GM19238 (cell line): ENCODE results near the gene LEF1.
"Not testable (repeated sequence)": the region's sequence is repeated elsewhere in the genome, so short reads cannot be mapped to it uniquely, and the experiment has no call there.

Source experiments
- DNase-seq: peaks from one replicate; pipeline ENCODE4 v3.0.0; 2011; ENCODE audit warnings: low spot score; ENCODE audit not compliant: insufficient read length

The LEF1 gene

GRCh38 chr4:108068442-108068841 is 100.3 kb downstream of the LEF1 start:
- DNase-seq = no peak

DNA sequence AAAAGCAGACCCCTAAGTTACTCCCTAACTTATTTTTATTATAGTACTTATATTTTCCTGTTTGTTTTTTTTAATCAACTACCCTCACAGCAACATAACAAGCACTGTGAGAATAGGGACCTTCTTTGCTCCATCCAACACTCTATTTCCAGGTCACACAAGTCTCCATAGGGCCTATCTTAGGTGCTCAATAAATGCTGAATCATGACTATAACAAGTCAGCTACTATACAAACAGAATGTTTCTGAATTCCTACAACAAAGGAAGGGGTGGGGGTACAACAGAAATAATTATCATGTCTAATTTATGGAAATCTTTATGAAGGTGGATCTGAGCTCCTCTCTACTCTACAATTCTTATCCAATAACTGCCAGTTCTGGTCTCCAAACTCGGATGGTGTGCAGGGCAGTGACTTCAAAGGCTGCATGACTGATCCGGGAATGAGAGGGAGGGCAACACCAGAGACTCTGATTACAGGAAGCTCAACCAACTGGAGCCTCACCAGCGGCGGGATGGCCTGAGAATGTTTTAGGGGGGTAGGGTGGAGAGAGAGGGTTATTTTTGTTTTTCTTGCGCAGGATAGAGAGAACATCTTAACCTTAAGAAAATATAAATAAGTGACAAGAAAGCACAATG is 107.9 kb downstream of the LEF1 start:
- DNase-seq = no peak

GRCh38 chr4:108060164-108060563 is 108.6 kb downstream of the LEF1 start:
- DNase-seq = no peak

GRCh38 chr4:108058685-108059440 is 109.9 kb downstream of the LEF1 start:
- DNase-seq = no peak

DNA sequence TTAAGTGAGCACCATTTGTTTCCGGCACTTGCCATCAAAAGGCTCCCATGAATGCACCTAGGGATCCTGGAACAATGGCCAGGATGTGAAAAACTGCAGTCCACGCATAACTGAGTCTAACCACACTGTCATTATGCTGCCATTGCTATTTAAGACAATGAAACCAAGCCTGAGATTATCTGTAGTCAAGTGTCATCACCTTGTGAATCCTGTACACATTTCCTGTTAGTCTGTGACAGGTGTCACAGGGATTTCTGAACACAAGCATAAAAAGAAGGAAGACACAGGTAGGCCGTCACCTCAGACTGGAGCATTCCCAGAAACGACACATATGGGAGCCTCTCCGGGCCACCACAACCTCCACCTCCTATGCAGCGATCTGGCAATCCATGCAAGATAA is 112.3 kb downstream of the LEF1 start:
- DNase-seq = no peak

- DNase-seq = no peak
Observed at GRCh38 chr4:108055787-108056186, 112.9 kb downstream of the LEF1 start.

DNA sequence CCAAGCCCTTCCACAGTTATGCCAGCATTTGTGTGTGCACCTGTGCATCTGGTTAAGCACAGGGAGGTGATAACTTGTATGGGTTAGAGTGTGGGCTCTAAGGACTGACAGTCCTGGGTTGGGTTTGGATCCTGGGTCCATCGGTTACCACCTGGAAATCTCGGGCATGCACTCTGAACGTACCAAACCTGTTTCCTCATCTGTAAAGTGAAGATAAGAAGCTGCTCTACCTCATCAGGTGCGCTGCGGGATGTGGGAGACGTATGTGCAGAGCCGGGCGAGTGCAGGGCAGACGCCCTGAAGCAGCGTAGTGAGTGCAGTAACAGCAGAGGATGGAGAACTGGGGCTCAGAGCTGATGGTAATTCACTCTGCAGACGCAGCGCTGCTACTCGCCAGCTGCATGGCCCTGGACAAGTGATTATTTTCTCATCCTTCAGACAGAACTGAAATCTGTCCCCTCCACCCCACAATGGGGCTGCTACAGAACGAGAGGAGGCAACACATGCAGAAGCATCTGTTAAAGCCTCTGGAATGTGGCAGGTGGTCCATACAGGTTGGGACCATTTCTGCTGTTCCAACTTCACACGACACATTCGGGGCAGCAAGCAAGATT is 114.6 kb downstream of the LEF1 start:
- no peak for DNase-seq

DNA sequence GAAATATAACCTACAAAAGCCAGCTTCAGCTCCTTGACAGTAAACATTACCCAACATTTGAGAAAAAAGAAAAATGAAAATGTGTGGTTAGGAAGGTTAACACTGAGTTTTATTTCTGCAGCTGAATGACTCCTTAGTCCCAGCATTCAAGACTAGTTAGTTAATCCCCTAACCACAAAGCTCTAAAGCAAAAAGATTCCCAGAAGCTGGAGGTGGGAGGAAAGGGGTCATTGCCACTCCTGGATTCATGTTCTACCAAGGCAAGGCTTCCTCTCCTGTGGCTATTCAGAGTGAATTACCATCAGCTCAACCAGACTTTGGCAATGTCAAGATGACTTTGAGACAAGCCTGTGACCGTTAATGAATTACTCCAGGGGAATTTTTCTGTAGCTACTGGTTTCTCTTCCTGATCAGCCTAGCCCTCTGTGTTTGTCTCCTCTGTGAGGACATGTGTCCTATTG is 115.5 kb downstream of the LEF1 start:
- DNase-seq = peak; percentile 44

DNA sequence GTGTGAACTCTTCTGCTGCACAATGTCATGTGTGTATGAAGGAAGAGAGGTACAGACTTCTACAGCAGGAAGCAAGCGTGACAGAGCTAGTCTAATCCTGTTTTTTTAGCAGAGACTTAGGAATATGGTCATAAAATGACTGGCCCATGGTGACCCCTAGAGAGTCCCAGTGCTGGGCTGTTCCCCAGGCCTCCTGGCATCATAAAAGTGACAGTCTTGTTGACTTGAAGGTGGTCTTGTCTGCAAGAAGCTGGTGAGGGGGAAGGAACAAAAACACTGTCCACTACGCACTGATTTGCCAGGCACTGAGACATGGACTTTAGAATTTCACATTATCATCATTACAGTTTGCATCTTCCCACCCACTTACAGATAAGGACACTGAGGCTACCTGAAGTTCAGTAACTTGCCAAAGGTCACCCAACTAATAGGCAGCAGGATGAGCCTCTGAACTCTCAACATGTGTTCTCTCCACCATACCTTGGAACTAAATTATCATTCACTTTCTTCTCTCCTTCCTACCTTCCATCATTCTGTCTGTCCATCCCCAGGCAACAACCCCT is 116.1 kb downstream of the LEF1 start:
- no peak for DNase-seq

GRCh38 chr4:108051343-108051742 is 117.4 kb downstream of the LEF1 start:
- DNase-seq = no peak

- DNase-seq = not testable (repeated sequence)
Observed at GRCh38 chr4:108050166-108051111, 118.3 kb downstream of the LEF1 start.

- DNase-seq = no peak
Observed at GRCh38 chr4:108049406-108049805, 119.3 kb downstream of the LEF1 start.

DNA sequence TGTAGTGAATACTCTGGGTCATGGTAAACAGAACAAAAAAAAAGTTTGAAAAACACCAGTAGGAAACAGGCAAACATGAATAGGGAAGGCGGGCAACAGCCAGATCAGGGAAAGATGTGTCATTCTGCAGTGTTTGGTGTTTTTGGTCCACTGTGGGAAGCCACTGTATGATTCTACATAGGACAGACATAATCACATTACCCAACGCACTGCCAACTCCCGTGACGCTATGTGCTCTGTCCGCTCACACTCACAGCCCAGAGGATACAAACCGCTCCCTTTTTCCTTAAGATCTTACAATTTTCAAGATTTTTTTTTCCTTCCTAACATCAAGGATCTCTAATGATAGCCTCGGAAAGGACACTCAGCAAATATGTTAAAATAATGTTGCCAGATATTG is 119.7 kb downstream of the LEF1 start:
- DNase-seq = no peak

DNA sequence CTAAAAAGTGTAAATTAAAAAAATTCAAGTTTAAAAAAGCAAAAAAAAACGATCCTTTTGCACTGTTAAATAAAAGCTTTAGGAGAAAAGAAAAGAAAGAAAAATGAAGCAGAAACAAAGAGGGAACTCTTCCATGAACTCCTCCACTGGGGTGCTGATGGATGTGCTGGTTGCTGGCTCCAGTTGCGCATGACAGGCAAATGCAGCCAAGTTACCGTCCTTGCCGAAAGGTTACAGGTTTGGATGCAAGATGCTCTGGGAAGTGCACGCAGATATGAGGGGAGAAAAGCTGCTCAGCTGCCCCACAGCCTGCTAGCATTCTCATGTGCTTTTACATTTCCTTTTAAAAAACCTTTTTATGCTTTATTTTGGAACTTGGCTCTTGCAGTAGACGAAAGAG is 120.6 kb downstream of the LEF1 start:
- DNase-seq = no peak

DNA sequence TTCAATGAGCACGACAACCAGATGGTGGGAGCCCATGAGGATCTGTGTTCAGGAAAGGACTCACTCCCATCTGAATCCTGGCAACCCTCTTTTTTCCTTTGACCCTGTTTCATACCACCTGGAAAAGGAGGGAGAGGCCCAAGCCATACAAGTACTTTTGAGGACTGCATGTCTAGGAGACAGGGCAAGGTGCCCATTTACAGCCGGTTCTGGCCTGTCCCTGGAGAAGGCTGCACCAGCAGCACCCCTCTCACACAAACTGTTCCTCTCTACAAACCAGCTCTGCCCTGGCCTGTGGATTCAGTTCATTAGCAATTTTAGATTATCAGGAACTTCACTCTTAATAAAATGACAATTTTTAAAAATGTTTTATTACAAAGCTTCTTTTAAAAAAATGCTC is 121.5 kb downstream of the LEF1 start:
- DNase-seq = no peak

DNA sequence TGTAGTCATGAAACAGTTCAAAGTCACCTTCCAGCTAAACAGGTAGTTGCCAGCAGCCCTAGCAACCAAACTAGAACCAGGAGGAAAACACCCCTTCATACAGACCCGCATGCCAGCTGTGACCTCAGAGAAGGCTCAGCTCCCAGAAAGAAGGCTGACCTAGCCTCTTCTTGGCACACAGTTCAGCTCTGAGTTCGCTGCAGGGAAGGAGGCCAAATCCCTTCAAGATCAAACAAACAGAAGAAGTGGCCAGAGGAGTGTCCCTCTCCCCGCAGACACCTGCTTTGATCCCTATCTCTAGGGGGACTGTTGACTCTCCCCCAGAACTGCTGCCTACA is 123.1 kb downstream of the LEF1 start:
- DNase-seq = no peak

- no peak for DNase-seq
Observed at GRCh38 chr4:108044951-108045686, 123.6 kb downstream of the LEF1 start.

- DNase-seq = no peak
Observed at GRCh38 chr4:108043526-108043925, 125.2 kb downstream of the LEF1 start.

GRCh38 chr4:108042927-108043326 is 125.8 kb downstream of the LEF1 start:
- DNase-seq = no peak

- DNase-seq = no peak
Observed at GRCh38 chr4:108037884-108038283, 130.8 kb downstream of the LEF1 start.

GRCh38 chr4:108036213-108036612 is 132.5 kb downstream of the LEF1 start:
- DNase-seq = peak; percentile 35
